Measurements from ENCODE around the gene KIAA0753.

The KIAA0753 gene

DNA sequence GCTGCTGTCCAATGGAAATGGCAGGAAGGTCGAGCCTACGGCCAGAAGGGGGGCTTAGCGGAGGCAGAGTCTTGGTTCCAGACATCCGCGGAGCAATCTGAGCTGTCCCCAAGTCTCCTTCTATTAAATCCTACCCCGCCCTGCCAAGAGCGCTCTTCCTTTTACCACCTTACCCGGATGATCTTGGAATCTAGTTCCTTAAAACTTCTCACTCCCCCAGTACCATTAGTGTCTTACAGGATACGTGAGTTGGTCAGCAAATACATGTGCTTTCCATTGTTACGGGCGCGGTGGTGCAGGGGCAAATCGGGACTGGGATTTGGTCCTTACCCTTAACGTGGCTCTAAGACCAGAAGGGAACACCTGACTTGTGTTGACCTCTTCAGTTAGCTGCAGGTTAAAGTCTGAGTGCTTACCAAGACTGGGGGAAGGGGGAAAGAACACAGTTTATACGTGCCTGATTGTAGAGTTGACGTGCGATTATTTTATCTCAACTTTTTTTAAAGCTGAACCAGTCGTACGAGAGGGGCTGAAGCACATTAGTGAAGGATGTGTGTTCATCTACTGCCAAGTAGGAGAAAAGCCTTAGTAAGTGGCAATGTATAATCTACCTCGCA, 844 bp upstream of the KIAA0753 start:
- DNase-seq (ENCODE audit: low read depth), result no peak

DNA sequence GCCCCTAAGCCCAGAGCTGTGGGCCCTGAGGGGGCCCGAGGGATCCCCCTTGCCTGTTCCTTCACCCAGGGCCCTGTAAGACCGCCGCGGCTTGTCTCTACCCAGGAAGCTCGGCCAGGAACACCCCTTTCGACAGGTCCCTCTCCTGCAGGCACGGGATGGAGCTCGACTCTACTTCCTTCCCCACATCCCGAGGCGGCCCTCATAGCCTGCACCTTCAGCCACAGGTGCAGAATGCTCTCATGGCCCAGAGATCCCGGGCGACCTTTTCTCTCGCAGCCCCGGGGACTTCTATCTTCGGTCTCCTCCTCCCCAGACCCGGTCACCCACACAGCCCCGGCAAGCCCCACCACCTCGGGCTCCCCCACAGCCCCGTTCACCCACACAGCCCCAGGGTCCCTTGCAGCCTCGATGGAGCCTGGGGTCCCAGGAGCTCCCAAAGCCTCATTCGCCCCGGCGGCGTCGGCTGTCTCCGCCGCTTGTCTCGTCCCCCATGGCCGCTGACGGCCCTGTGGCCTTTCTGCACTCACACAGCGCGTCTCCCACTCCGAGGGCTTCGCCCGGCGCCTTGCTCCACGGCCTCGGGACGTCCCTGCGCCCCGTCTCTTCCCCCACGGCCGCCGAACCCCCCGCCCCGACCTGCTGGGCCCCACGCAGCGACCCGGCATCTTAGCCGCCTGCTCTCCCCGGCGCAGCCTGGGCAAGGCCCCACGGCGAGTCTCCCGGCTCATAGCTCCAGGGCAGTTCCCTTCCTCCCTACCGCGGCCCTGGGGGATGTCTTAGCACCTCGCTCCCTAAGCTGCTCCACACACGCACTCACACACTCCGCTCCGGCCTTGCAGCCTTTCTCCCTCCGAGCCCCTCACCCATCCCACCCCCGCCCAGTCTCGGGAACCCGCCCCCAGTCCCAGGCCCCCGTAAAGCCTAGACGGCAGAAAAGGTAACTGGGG, 650 bp downstream of the KIAA0753 start:
- DNase-seq (ENCODE audit: low read depth), result no peak

DNA sequence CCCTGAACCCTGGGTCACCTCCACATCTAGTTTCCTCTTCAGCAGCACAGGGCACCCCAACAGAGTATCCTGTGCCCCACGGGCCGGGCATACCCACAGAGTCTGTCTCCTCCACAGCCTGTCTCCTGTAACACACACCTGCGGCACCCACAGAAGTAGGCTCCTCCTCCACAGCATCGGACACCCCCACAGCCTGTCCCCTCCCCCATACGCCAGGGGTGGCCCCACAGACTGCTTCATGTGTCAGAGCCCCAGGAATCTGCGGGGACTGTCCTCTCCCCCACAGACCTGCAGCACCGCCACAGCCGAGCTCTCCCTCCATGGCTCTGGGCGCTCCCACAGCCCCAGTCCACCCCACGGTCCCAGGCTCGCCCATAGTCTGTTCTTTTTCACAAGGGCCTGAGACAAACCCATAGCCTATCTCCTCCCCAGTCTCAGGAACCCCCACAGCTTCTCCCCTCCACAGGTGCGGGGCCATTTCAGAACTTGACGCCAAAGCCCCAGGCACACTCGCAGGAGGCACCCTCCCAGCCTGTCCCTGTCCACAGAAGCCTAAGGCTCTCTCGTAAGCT, 1.4 kb downstream of the KIAA0753 start:
- DNase-seq (ENCODE audit: low read depth), result no peak

DNA sequence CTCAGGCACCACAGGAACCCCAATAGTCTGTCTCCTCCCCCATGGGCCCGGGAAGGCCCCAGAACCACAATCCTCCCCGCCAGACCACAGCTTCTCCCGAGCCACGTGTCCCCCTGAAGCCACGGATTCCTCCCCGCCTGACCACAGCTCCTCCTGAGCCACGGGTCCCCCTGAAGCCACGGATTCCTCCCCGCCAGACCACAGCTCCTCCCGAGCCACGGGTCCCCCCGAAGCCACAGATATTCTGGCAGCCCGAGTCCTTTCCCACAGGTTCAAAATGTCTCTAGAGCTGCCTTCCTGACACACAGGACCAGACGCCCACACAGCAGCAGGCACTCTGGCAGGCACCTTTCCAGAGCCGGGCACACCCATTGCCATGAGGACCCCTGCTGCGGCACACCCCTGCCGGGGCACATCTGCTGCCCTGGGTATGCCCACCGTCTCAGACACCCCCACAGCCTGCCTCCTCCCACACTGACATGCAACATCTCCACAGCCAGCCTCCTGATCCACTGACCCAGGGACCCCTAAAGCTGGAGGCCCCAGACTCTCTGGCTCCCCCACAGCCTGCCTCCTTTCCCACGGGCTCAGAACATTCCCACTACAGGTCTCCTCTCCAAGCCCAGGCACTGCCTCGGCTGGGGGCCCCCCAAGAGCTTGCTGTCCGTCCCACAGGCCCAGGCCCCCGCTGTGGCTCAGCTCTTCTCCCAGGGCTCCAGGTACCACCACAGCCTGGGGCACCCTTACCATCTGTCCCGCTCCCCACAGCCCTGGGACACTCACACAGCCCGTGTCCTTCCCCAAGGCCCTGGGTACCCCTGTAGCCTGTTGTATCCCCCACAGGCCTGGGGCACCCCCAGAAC, 2.2 kb downstream of the KIAA0753 start:
- no peak for DNase-seq (ENCODE audit: low read depth)

DNA sequence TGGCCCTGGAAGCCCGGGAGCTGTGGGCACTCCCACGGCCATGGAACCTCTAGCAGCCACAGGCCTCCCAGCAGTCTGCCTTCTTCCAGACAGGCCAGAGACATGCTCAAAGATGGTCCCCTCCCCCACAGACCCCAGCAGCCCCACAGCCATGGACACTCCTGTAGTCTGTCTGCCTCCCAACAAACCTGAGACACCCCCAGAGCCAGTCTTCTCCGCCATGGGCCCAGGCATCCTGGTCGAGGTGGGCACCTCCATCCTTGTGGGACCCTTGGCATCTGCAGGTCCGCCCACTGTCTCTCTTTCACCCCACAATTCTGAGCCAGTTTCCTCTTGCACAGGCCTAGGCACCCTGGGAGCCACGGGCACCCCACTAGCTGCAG, 3.1 kb downstream of the KIAA0753 start:
- DNase-seq (ENCODE audit: low read depth), result no peak

DNA sequence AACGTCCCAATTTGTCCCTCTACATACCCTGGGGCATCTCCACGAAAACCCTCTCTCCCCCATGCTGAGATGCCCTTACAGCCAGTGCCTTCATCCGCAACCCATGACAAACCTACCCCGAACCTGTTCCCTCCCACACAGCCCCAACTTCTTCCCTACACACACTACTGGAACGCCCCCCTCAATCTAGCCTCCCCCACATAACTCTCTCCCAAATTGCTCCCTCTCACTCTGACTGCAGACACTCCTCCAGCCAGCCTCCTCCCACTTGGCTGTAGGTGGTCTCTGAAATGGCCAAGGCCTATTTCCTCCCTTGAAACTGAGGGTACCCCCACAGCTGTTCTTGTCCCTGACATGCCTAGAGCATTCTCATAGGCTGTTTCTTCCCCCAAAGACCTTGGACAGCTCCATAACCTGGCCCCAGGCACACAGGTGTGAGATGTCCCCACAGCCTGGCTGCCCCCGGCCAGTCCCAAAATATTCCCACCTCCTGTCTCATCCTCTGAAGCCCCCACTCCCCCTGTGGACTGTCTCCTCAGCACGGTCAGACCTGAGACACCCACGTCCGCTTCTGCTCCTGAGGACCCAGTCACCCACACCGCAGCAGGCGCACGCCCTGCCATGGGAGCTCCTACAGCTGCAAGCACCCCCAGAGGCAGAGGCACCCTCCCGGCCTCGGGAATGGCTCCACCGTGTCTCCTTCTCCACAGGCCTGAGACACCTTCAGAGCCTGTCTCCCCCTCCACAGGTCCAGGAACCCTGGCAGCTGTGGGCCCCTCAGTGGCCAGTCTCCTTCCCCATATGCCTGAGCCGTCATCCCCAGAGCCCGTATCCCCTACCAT, 3.7 kb downstream of the KIAA0753 start:
- no peak for DNase-seq (ENCODE audit: low read depth)

DNA sequence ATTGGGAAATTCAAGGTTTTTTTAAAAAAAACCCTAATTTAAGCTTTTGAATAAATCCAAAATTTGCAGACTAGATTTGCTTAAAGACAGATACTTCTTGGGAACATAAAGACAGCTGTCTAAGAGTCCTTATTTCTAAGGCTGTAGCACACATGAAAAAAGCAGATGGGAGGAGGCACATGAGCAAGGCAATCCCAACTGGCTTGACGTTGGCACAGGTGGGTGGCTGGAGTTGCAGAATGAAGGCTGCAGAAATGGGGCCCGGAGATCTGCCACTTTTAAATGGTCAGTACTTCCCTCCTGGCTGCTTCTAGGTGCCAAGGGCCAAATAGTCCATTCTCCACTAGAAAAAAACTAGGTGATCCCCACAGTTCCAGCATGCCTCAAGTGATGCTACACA, 4.4 kb downstream of the KIAA0753 start:
- no peak for DNase-seq (ENCODE audit: low read depth)

DNA sequence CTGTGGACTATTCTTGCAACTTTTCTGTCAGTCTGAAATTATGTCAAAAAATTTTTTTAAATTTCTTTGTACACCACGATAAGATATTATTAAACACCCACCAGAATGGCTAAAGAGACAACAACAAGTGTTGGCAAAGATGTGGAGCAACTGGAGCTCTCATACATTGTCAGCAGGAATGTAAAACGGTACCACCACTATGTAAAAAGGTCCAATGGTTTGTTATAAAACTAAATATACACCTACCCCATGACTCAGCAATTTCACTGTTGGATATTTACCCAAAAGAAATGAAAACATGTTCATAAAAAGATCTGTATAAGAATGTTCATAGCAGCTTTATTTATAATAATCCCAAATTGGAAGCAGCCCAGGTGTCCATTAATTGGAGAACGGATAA, 7.2 kb downstream of the KIAA0753 start:
- no peak for DNase-seq (ENCODE audit: low read depth)

DNA sequence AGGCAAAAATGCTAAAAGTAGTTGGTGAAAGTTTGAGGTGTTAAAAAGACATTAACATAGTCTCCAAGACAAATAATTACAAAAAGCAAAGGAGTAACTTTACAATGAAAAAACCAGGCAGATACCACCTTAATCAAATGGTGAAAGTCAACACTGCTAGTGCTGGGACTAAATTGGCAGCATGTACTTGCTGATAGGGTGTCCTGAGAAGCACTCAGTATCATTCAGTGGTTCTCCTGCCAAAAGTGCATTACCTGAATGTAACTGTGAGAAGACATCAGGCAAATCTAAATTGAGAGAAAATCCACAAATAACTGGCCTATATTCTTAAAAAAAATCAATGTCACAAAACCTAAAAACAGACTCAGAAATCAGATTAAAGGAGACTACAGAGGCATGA, 8.0 kb downstream of the KIAA0753 start:
- no peak for DNase-seq (ENCODE audit: low read depth)

DNA sequence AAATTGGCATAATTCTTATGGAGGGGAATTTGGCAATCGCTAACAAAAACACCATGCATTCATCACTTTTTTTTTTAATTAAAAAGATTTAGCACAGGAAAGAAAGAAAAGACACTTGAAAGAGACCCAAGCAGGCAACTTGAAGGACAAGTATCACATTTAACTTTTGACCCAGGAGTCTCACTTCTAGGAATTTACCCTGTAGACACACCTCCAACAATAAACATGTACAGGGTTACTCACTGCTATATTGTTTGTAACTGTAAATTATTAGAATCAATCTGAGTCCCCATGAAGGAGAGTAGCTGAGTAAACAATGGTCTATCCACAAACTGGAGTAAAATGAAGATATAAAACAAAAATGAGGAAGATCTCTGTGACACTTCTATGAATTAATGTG, 10.1 kb downstream of the KIAA0753 start:
- DNase-seq (ENCODE audit: low read depth), result no peak

DNA sequence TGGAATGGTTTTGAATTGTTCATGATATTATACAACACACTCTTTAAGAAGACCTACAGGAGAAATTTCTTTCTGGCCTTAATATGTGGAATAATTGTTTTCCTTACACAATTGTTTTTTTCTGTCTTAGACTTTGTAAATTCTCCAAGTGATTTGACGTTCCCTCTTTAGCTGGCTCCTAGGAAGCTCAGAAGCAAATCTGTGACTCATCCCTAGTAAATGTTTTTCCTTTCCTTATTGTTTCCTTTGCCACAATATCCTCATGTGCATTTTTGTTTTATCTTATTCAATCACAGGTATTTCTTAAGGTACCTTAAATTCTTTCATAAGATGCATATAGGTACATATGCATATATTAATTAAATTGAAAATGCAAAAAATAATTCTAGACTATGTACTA, 13.5 kb downstream of the KIAA0753 start:
- DNase-seq (ENCODE audit: low read depth), result no peak

DNA sequence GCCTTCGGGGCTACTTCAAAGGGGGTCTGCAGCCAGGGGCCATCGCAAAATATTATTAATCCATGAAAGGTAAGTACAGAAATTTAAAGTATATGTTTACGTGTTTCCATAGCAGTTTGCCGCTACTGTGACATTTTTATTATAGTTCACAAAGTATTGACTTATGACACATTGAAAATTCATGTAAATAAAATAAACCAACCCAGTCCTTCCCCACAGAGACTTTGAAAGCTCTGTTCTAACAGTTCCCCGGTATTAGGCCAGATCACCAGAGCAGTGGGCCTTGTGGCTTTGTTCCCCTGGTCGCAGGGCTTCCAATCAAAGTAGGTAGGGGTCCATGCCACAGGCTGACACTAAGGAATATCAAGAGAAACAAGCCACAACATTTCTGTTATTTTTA, 13.9 kb downstream of the KIAA0753 start:
- no peak for DNase-seq (ENCODE audit: low read depth)

DNA sequence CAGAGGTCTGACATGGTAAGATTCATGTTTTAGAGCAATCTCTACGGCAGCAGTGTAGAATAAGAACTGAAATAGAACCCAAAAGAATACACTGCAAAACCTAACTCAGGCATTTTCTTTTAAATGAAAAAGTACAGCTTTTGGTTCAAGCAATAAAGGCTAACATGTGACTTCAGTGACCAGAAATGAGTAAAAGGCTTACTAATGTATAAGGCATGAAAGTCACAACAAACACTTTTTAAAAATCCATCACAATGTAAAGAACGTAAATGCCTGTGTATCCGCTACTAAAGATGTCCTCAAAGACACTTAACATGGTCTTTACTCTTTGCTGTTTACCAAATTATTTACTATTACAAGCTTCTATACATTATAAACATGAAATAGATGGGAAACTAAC, 16.6 kb downstream of the KIAA0753 start:
- no peak for DNase-seq (ENCODE audit: low read depth)

DNA sequence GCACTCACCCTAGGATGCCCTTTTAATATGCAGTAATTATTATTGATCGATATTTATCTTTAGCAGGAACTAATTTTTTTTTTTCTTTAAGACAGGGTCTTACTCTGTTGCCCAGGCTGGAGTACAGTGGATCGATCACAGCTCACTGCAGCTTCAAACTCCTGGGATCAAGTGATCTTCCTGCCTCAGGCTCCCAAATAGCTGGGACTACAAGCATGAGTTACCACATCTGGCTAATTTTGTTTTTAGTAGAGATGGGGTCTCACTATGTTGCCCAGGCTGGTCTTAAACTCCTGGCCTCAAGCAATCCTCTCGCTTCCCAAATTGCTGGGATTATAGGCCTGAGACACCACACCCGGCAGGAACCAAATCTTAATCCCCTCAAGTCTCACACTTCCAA, 29.3 kb downstream of the KIAA0753 start:
- no peak for DNase-seq (ENCODE audit: low read depth)

DNA sequence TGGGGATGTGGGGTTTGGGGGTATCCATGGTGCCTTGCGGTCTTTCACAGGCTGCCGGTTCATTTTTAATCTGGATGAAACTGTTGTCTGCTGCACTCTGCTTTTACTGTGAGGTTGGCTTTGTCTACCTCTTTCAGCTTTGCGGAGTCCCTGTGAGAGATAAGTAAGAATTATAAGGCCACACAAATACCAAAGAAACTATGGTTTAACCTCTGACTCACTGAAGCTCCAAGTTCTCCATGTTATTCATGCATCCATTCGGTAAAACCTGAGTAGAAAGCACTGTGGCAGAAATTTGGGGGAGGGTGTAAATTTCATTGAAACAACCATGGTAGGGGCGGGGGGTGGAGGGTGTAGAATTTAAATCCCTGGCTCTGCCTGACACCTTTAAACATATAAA, 30.5 kb downstream of the KIAA0753 start:
- DNase-seq (ENCODE audit: low read depth), result no peak

DNA sequence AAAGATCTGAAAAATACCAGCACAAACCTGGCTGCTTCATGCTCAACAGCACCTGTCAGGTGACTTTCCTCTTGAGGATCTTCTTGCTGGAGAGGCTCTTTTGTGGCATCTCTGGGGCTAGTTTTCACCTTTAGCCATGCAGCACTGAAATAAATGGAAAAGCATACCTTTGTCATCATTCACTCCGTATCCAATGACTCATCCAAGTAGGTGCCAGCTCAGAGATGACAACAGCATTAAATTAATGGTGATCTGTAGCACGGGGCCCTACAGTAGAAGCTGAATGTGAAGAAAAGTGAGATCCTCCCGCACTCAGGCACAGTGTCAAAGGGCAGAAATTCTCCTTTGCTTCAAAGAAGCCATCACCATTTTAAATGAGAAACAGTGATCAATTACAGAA, 32.2 kb downstream of the KIAA0753 start:
- DNase-seq (ENCODE audit: low read depth), result no peak

DNA sequence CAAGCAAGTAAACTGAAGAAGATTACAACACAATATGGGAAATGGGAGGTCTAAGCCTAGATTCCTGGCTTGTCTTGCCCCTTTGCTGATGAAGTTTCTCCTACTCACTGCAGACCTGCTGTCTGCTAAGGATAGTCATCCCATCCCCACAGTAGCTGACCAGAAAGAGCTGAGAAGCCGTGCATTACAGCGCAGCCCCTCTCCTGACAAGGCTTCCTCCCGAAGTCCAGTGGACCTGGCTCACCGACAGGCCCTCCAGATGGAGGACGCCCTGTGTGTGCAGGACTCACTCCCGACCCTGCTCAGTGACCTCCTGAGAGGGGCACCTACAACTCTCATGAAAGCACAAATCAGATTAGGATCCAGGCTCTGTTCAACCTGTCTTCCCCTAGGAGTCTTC, 35.4 kb downstream of the KIAA0753 start:
- DNase-seq (ENCODE audit: low read depth), result no peak

DNA sequence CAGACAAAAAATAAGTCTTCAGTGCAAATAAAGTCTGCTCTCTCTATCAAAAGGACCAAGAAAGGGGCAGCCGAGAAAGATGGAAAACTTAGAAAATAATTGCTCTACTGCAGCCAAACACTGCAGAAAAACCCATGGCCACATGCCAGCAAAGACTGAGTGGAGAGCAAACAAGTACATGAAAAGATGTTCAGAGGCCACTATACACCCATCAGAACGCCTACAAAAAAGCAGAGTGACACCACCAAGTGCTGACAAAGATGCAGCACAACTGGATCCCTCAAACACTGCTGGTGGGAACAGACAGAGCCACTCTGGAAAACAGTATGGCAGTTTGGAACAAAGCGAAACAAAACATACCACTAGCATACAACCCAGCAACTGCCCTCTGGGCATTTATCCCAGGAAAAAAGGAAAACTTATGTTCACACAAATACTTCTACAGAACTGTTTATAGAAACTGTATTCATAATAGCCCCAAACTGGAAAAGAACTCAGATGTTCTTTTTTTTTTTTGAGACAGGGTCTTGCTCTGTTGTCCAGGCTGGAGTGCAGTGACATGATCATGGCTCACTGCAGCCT, 36.7 kb downstream of the KIAA0753 start:
- DNase-seq (ENCODE audit: low read depth), result no peak

DNA sequence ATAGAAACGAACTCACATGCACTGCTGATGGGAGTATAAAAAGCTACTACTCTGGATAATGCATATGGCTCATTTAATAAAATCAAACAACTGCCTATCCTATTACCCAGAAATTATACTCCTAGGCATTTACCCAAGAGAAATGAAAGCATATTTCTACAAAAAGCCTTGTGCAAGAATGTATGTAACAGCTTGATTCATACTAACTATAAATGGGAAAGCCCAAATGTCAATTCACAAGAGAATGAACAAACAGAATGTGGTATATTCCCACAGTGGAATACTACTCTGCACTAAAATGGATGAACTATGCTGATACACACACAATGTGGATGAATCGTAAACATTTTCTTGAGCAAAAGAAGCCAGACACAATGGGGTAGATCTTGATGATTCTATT, 38.4 kb downstream of the KIAA0753 start:
- no peak for DNase-seq (ENCODE audit: low read depth)

DNA sequence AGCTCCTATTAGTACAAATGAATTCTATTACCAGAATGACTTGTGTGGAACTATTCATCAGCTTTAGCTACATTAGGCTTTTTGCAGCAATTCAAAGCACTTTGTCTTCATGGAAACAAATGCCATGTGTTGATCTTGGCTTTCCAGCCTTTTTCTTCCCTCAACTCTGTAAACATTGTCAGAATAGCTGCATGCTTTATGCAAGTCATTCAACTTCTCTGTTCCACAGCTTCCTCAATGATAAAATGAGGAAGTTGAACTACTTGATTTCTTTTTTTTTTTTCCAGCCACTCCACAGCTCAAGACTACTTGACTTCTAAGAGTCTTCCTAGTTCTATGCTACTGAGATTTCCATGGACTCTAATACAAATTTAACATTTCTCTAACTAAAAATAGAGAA, 41.1 kb downstream of the KIAA0753 start:
- no peak for DNase-seq (ENCODE audit: low read depth)

DNA sequence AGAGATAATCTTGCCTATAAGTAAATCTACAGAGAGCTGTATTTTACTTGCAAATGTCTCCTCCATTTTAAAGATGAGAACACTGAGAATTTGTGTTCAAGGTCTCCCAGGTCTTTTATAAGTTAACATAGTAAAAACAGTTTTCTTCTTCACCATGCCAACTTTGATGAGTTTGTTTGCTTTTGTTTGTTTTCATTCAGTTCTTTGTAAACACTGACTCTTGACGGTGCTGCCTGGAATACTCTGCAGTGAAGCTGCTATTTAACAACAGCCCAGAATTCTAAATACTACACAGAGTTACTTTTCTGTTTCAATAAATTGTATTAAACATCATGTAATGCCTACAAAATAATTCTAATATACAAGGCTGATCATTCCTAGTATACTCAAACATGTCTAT, 42.8 kb downstream of the KIAA0753 start:
- no peak for DNase-seq (ENCODE audit: low read depth)

Data from stimulated activated CD8-positive, alpha-beta memory T cell treated with anti-CD3 and anti-CD28 coated beads, Interleukin-7, amount 100 ng/mL, for 24 hours (primary cell).